Measurements from ENCODE around the gene POLA1. TPM values are rescaled to one million over a fixed set of nuclear protein-coding genes. Genes with fewer than 3 reads are reported as not detected.

The POLA1 gene
- total and polyA plus RNA-seq, 2 donors (not counting 1 experiment from before 2014, with no cell fraction given) = 3.0 to 16.3 TPM

DNA sequence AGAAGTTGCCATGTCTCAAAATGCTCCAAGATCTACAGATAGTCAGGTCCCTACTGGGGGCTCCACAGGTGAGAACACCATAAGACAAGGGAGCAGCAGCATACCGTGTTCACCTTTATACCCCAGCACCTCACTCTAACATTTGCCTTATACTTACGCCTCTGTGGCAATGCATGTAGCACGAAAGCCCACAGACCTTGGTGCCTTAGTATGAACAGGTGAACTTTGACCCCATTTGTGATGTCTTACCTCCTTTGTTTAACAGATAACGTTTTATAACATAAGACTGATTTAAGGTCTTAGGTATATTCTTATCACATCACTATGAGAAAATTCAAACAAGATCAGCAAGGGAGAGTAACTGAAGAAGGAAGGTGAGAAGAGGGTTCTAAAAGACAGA, 193.2 kb downstream of the POLA1 start:
- no peaks in the 10 kb centered on the region for H3K36me3 ChIP-seq (replicated peaks in 1 of 2; ENCODE audit: control extremely low read depth in 1 of 2, control insufficient read depth in 1 of 2, extremely low read depth in 1 of 2, insufficient read depth in 2 of 2, low read length in 1 of 2)
- Mint-ChIP-seq H3K4me3 (no peak overlapping the region), H3K27me3 (no peaks in the 10 kb centered on the region), H3K27ac (no peak overlapping the region), H3K9me3 (ENCODE audit: insufficient read depth) (no peaks in the 10 kb centered on the region), H3K4me1 (peaks cover under 1% of the 10 kb centered on the region)
- no peak overlapping the region for H3K4me2 ChIP-seq (replicated peaks; ENCODE audit: low read depth, low read length, poor library complexity, severe bottlenecking)
- ATAC-seq (ENCODE audit: low read depth) = no peak
- no peak overlapping the region for H3K27ac ChIP-seq (ENCODE audit: low read length in 2 of 2)
- WGBS (ENCODE audit: insufficient coverage) = no CpG with 5 or more reads among the region's 4 CpGs
- TF ChIP-seq, protein P1, sequence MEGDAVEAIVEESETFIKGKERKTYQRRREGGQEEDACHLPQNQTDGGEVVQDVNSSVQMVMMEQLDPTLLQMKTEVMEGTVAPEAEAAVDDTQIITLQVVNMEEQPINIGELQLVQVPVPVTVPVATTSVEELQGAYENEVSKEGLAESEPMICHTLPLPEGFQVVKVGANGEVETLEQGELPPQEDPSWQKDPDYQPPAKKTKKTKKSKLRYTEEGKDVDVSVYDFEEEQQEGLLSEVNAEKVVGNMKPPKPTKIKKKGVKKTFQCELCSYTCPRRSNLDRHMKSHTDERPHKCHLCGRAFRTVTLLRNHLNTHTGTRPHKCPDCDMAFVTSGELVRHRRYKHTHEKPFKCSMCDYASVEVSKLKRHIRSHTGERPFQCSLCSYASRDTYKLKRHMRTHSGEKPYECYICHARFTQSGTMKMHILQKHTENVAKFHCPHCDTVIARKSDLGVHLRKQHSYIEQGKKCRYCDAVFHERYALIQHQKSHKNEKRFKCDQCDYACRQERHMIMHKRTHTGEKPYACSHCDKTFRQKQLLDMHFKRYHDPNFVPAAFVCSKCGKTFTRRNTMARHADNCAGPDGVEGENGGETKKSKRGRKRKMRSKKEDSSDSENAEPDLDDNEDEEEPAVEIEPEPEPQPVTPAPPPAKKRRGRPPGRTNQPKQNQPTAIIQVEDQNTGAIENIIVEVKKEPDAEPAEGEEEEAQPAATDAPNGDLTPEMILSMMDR (IDR thresholded peaks at IDR 0.05) = no peak
- H4K20me1 ChIP-seq (ENCODE audit: control insufficient read depth, insufficient read depth, low read length, poor library complexity, severe bottlenecking) = no peaks in the 10 kb centered on the region
- H3K4me3 ChIP-seq (ENCODE audit: control extremely low read depth in 1 of 5, extremely low read depth in 1 of 5, insufficient read depth in 1 of 5, low read depth in 2 of 5, low read length in 4 of 5) = no peak overlapping the region
- POLR2A ChIA-PET = no interaction called here
- no peaks in the 10 kb centered on the region for H3K79me2 ChIP-seq (ENCODE audit: control insufficient read depth, insufficient read depth, low read length)
- no peaks in the 10 kb centered on the region for H3K27me3 ChIP-seq (replicated peaks in 1 of 4; ENCODE audit: control extremely low read depth in 1 of 4, control insufficient read depth in 3 of 4, insufficient read depth in 4 of 4, low read length in 3 of 4)
- CTCF ChIA-PET = no interaction called here
- H3K9me3 ChIP-seq (ENCODE audit: control extremely low read depth in 1 of 3, control insufficient read depth in 2 of 3, insufficient read depth in 1 of 3, low read length in 2 of 3) = no peaks in the 10 kb centered on the region
- no peaks in the 10 kb centered on the region for H3K4me1 ChIP-seq (ENCODE audit: control insufficient read depth in 2 of 2, insufficient read depth in 2 of 2, low read length in 2 of 2)
- no peak for DNase-seq
- H2AFZ ChIP-seq (ENCODE audit: insufficient read depth, low read depth, low read length, poor library complexity, severe bottlenecking) = no peak overlapping the region
- H3K9ac ChIP-seq (ENCODE audit: low read length) = no peak overlapping the region
- intact Hi-C loops (cut with micrococcal nuclease) = no loop called here

DNA sequence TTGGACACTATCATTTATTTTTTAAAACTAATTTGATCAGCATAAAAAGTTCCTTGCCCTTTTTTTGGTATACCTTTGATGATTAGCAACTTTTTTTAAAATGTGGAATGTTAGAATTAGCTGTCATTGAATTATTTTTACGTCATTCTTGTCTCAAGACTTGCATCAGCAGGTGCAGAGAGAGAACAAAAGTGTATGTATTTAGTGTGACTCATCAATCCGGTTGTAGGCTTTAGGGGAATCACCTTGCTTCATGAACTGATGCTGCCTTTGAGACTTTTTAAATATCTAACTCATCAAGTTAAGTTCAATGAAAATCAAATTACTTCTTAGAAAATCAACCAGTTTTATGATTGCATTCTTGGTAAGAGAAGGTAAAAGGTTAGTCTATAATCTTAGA, 197.0 kb downstream of the POLA1 start:
- no peaks in the 10 kb centered on the region for H3K36me3 ChIP-seq (replicated peaks in 1 of 2; ENCODE audit: control extremely low read depth in 1 of 2, control insufficient read depth in 1 of 2, extremely low read depth in 1 of 2, insufficient read depth in 2 of 2, low read length in 1 of 2)
- no CpG with 5 or more reads among the region's 2 CpGs for WGBS (ENCODE audit: insufficient coverage)
- H3K27me3 Mint-ChIP-seq = no peaks in the 10 kb centered on the region

More for the DNA sequence above, 197.0 kb downstream of the POLA1 start:
- Histone ChIP-seq H3K79me2 (ENCODE audit: control insufficient read depth, insufficient read depth, low read length) (no peaks in the 10 kb centered on the region), H3K4me3 (ENCODE audit: control extremely low read depth in 1 of 5, extremely low read depth in 1 of 5, insufficient read depth in 1 of 5, low read depth in 2 of 5, low read length in 4 of 5) (no peak overlapping the region), H3K4me2 (replicated peaks; ENCODE audit: low read depth, low read length, poor library complexity, severe bottlenecking) (no peak overlapping the region), H4K20me1 (ENCODE audit: control insufficient read depth, insufficient read depth, low read length, poor library complexity, severe bottlenecking) (no peaks in the 10 kb centered on the region), H3K27ac (ENCODE audit: low read length in 2 of 2) (no peak overlapping the region), H3K4me1 (ENCODE audit: control insufficient read depth in 2 of 2, insufficient read depth in 2 of 2, low read length in 2 of 2) (no peaks in the 10 kb centered on the region), H3K9me3 (ENCODE audit: control extremely low read depth in 1 of 3, control insufficient read depth in 2 of 3, insufficient read depth in 1 of 3, low read length in 2 of 3) (no peaks in the 10 kb centered on the region), H3K9ac (ENCODE audit: low read length) (no peak overlapping the region), H2AFZ (ENCODE audit: insufficient read depth, low read depth, low read length, poor library complexity, severe bottlenecking) (no peak overlapping the region), H3K27me3 (replicated peaks in 1 of 4; ENCODE audit: control extremely low read depth in 1 of 4, control insufficient read depth in 3 of 4, insufficient read depth in 4 of 4, low read length in 3 of 4) (no peaks in the 10 kb centered on the region)
- POLR2A ChIA-PET = no interaction called here
- Mint-ChIP-seq H3K4me3 (no peak overlapping the region), H3K9me3 (ENCODE audit: insufficient read depth) (no peaks in the 10 kb centered on the region), H3K27ac (no peak overlapping the region), H3K4me1 (no peaks in the 10 kb centered on the region)
- DNase-seq = no peak
- no peak for TF ChIP-seq EZH2 (IDR thresholded peaks at IDR 0.05; ENCODE audit: borderline replicate concordance, insufficient read depth, low read depth, low read length, poor library complexity, severe bottlenecking)
- TF ChIP-seq, protein P1 (IDR thresholded peaks at IDR 0.05) = no peak
- CTCF ChIA-PET = no interaction called here
- no peak for ATAC-seq (ENCODE audit: low read depth)
- intact Hi-C loops (cut with micrococcal nuclease) = no loop called here

Measured in B cell (primary cell).